AG04450 (cell line): Measurements from ENCODE around the gene IL16. TPM values are rescaled to one million over a fixed set of nuclear protein-coding genes. Genes with fewer than 3 reads are reported as not detected.

Experiments
- CTCF ChIA-PET: fragments of 300-600, 350-600 bp; formaldehyde crosslinking; extraction: SDS; loops from one replicate; lab custom pipeline; 2022; ENCODE audit warnings: antibody characterized with exemption, inconsistent platforms; lab: Charles Lee
- POLR2A ChIA-PET: fragments of 350-600 bp; formaldehyde crosslinking; extraction: SDS; loops from one replicate; lab custom pipeline; 2021; ENCODE audit warnings: antibody characterized with exemption, inconsistent platforms; lab: Yijun Ruan, JAX
- DNase-seq: peaks from one replicate; pipeline ENCODE4 v3.0.0-alpha.2; 2011; ENCODE audit warnings: low read depth, low spot score
- H3K27ac ChIP-seq: one replicate; pipeline ENCODE4 v1.5.1; 2012; ENCODE audit warnings: low read depth, low read length, control low read depth
- H3K27me3 ChIP-seq: one replicate; pipeline ENCODE4 v1.6.0; 2012; ENCODE audit warnings: low read length; ENCODE audit not compliant: control insufficient read depth, insufficient read depth
- H3K4me3 ChIP-seq: 2 replicates; pipeline ENCODE4 v1.5.1; 2011; ENCODE audit warnings: mild to moderate bottlenecking, low read depth, low read length, control low read depth
- H3K9me3 ChIP-seq: 2 replicates; pipeline ENCODE4 v1.5.1; 2012; ENCODE audit warnings: low read length; ENCODE audit not compliant: control insufficient read depth, insufficient read depth
- CTCF ChIP-seq: IDR thresholded peaks from 2 replicates; pipeline ENCODE4 v1.5.1; 2011; ENCODE audit warnings: low read depth, low read length, control low read depth, inconsistent platforms
- polyA plus RNA-seq: library from polyadenylated mRNA; depleted of rRNA; stranded (reverse); fragments of >200 nt; gene quantifications from 2 replicates; pipeline ENCODE4 v1.2.3, GENCODE V29; 2011

IL16 gene
- polyA plus RNA-seq, 1 experiment: 3.8 TPM

DNA sequence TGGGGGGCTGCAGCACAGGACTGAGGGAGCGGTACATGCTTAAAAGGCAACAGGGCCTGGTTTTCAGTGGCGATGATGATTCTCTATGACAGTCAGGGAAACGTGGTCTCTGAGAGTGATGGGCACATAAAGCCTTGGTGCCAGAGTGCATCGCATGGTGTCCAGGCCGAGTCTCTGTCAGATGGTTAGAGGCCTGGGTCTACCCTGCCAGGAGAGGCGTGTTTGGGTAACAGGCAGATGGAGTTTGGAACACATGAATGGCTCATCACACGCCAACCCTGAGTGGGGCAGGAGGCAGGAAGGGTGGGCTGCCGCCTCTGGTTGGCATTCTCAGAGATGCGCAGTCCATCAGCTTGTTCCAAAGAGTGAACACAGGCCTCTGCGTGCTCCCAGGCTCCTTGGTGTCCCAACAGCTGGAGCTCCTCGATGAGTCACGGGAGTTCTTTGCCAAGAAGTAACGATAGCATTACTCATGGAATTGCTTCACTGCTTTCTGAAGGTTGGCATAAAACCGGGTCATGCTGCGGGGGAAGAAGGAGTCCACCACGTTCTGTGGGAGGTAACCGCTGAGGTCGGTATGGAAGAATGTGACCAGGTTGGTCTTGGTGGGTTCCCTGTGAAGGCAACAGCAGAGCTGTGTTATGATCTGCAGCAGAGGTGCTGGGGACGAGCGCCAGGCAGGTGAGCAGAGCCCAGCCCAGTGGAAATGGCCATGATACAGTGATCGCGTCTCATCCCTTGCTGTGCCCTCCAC is 116.3 kb downstream of the IL16 start:
- POLR2A ChIA-PET: interaction anchor here (0.5 to 1.9 kb wide), 5 partner anchors 11 to 163 kb away, joined by 3 to 23 read pairs (median 4); partner anchors contain the start of gene STARD5
- TF ChIP-seq CTCF: no peak
- H3K4me3 ChIP-seq: no peak overlapping the region
- CTCF ChIA-PET: no interaction called here
- H3K27ac ChIP-seq: peak overlapping the region; percentile 89
- no peaks in the 10 kb centered on the region for H3K27me3 ChIP-seq
- DNase-seq: peak; percentile 95
- H3K9me3 ChIP-seq: no peaks in the 10 kb centered on the region

- no peak for DNase-seq
- no peak overlapping the region for H3K4me3 ChIP-seq
- no peak for TF ChIP-seq CTCF
- H3K27ac ChIP-seq: peak overlapping the region; percentile 89
- H3K27me3 ChIP-seq: no peaks in the 10 kb centered on the region
- POLR2A ChIA-PET: interaction anchor here (1.0 to 1.9 kb wide), 4 partner anchors 10 to 33 kb away, joined by 3 to 23 read pairs (median 9); partner anchors contain the start of gene STARD5
- H3K9me3 ChIP-seq: no peaks in the 10 kb centered on the region
- CTCF ChIA-PET: no interaction called here
Observed at GRCh38 chr15:81313686-81314085, 117.0 kb downstream of the IL16 start.

GRCh38 chr15:81314378-81314777 is 117.7 kb downstream of the IL16 start:
- no peak for TF ChIP-seq CTCF
- DNase-seq: no peak
- Histone ChIP-seq H3K27me3 (no peaks in the 10 kb centered on the region), H3K9me3 (no peaks in the 10 kb centered on the region), H3K4me3 (no peak overlapping the region), H3K27ac (no peak overlapping the region)
- POLR2A ChIA-PET: interaction anchor here (1.9 kb wide), 1 partner anchor 10 kb away, joined by 14 read pairs; the partner anchor contains the start of gene STARD5
- CTCF ChIA-PET: no interaction called here

DNA sequence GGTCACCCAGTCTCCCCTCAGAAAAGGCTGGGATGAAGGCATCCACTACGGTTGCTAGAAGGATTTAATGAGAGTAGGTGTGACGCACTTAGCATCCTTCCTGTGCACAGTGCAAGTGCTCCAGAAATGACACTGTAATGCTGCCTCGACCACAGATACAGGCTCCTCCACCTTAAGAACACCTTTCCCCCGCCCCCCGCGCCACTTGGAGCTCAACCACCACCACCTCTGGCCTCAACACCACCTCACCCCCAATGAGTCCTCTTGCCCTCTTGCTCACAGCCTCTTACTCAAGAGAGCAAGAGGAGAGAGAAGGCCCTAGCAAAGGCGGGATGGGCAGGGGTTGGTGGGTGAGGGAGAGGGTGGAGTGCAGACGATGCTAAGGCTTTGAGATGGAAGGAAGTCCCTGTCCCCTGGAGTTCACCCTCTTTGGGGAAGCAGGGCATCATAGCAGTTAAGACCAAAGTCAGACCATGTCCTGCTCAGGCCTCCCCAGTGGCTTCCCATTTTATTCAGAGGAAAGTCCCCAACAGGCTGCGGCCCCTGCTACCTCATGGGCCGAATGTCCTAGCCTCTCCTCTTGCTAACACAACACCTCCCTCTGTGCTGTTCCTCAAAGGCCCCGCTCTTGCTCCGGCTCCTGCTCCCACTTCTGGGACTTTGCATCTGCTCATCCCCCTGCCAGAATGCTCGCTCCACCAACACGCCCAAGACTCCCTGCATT is 118.9 kb downstream of the IL16 start:
- no peaks in the 10 kb centered on the region for H3K27me3 ChIP-seq
- no peak overlapping the region for H3K27ac ChIP-seq
- no peak overlapping the region for H3K4me3 ChIP-seq
- no peak for TF ChIP-seq CTCF
- CTCF ChIA-PET: no interaction called here
- H3K9me3 ChIP-seq: no peaks in the 10 kb centered on the region
- DNase-seq: no peak
- POLR2A ChIA-PET: no interaction called here

DNA sequence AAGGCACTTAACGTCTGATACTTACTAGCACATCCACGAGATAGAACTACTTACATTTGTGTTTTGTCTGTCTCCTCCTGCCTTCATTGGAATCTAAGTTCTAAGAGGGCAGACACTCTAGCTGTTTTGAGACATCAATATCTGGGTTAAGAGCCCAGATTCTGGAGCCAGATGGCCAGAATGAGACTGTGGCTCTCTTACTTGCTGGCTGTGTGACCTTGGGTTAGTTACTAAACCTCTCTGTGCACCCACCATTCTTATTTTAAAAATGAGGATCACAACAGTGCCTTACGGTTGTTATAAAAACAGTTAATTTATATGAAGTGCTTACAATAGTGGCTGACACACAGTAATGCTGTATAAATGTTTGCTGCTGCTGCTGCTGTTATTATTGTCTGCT is 119.6 kb downstream of the IL16 start:
- H3K4me3 ChIP-seq: no peak overlapping the region
- CTCF ChIA-PET: no interaction called here

More for the DNA sequence above, 119.6 kb downstream of the IL16 start:
- DNase-seq: no peak
- no peak for TF ChIP-seq CTCF
- Histone ChIP-seq H3K27me3 (no peaks in the 10 kb centered on the region), H3K9me3 (no peaks in the 10 kb centered on the region), H3K27ac (no peak overlapping the region)
- POLR2A ChIA-PET: interaction anchor here (0.7 kb wide), 1 partner anchor 437 kb away, joined by 10 read pairs; no protein-coding TSS in a partner anchor
